ENCODE measurements around the gene VTI1A.

VTI1A gene

DNA sequence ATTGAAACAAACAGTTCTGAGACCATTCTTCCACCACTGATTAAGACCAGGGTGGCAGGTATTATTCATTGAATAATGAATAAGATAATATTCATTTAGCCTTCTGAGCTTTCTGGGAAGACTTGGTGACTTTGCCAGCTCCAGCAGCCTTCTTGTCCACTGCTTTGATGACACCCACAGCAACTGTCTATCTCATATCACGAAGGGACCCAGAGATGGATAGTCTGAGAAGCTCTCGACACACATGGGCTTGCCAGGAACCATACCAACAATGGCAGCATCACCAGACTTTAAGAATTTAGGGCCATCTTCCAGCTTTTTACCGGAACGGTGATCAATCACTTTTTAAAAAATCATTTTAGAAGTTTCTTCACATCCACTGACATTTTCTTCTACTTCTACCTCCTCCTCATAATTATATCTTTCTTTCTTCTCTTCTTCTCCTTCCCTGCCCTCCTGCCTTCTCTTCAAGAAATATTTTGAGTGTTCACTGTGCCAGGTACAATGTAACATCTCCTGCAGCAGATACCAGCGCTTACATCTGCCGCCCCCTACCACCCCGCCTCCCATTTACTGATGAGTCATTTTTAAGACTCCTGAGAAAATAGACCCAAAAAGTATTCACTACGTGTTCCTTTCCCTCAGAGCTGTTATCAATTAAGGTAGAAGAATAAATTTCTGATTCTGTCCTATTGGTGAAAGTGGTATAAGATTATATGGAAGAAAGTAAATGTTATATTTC is 101.7 kb downstream of the VTI1A start:
- no peak for DNase-seq

DNA sequence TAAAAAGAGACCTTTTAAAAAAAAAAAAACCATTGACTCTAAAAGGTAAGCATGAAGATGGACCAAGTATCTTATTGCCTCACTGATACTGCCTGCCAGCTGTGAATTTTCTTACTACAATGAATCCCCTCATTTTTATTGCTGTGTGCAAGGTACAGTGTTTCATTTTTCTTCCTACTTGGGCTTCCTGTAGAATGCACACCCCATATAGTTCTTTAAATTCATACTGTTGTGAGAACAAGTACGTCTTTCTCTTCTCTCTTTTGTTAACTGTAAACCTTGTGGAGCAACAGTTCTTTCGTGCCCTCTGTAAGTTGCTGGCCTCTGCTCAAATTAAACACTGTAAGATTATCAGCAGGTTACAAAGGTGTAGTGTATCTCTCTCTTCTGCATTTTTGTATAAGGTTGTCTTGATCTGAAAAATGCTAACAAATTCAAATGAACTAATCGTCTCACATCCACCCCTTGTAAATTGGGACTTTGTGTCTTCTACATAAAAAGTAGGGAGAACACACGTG is 105.6 kb downstream of the VTI1A start:
- no peak for DNase-seq

DNA sequence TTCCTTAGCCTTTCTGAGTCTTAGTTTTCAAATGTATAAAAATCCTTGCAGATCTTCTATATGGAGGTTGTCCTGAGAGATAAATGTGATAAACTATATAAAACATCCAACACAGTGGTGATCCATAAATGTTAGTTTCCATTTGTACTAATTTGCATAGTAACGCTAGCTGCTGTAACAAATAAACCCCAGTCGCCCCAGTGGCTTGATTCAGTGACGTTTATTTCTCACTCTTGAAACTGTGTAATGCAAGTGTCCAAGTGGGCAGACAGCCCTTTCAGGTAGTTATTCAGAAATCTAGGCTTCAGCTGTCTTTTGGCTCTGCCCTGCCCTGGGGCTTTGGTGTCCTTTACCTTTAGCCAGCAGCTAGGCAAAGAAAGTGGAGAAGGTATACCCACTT is 106.3 kb downstream of the VTI1A start:
- no peak for DNase-seq

DNA sequence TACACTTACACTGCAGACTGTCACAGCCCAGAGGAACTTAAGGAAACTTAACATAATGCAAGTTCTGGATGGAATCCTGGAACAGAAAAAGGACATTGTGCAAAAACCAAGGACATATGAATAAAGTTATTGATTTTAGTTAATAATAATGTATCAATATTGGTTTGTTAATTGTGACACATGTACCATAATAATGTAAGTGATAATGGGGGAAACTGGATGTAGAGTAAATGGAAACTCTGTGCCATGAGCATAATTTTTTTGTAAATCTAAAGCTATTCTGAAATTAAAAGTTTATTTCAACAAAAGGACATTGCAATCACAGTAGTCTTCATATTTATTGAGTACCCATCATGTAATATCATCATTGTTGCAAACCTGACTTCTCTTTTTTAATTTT is 107.2 kb downstream of the VTI1A start:
- no peak for DNase-seq

DNA sequence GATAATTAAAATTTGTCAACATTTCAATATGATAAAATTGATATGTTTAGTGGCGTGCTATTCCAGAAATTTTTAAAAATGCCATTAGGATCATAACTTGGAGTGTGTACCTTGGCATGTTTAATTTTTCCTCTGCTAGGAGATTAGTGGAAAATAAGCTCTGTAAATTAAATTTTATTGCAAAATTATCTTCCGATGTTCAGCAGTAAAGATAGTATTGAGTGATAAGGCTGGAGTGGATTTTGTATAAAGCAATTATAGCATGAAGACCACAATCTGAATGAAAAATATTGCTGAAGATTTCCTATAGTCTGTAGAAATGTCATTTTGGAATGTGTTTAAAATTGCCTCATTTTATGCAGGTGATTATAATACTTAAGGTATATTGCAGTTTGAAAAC is 110.2 kb downstream of the VTI1A start:
- DNase-seq = no peak

DNA sequence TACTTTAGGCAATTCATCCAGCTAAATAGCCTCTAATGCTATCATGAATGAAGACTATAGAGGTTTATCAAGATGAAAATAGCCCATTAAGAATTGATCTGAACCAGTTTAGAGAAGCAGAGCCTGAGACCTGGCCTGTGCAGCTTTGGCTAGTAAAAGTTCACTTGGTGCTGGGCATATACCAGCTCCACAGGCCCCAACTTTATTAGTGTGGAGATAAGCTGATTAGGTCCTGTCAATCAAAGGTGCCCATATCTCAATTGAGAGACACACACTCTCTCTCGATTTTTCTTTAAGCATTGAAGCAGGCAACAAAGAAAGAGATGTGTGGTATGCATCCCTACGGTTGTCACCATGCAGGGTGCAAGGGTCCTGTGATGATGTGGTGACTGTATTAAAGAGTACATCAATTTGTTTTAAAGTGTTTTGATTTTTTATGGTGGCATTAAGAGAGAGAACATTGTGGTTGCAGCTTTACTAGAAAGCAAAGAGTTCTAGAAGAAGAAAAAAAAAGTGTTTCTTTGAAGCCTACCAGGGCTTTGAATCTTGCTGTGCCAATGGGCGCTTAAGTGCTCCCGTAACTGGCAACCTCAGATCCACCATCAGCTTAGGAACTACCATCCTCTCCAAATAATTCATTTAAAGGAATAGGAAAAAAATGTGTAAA is 111.6 kb downstream of the VTI1A start:
- DNase-seq = no peak

DNA sequence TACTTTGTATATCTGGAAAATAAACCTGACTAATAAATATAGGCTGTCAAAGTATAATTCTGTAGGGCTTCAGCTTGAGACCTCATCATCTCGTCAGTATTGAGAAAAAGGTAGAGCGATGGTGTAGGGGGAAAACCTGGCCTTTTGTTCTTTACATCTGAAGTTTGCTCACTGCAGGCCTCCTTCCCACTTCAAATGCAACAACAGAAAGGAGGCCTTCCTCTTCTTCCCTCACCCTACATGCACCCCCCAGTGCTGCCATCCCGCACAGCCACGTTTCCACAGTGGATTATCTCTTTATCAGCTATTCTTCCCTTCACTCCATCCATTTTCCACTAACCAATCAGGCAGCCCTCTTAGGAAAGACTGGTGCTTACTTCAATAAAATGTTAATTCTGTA is 112.3 kb downstream of the VTI1A start:
- DNase-seq = no peak

DNA sequence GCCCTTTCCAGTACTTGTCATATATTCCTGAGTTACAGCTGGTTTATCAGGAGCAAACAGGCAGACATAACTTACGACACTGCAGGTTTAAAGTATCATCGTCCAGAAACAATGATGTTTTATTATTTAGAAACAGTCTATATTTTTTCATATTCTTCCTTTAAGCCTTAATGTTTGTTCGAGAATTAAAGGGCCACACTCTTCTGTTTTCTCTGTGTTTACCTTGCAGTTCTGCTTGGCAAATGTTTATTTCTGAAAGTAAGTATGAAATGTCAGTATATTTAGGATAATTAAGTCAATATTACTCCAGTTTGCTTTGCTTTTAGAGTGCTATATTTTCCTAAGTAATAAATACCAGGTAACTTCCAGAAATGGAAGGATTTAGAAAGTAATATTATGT is 115.1 kb downstream of the VTI1A start:
- DNase-seq = no peak

DNA sequence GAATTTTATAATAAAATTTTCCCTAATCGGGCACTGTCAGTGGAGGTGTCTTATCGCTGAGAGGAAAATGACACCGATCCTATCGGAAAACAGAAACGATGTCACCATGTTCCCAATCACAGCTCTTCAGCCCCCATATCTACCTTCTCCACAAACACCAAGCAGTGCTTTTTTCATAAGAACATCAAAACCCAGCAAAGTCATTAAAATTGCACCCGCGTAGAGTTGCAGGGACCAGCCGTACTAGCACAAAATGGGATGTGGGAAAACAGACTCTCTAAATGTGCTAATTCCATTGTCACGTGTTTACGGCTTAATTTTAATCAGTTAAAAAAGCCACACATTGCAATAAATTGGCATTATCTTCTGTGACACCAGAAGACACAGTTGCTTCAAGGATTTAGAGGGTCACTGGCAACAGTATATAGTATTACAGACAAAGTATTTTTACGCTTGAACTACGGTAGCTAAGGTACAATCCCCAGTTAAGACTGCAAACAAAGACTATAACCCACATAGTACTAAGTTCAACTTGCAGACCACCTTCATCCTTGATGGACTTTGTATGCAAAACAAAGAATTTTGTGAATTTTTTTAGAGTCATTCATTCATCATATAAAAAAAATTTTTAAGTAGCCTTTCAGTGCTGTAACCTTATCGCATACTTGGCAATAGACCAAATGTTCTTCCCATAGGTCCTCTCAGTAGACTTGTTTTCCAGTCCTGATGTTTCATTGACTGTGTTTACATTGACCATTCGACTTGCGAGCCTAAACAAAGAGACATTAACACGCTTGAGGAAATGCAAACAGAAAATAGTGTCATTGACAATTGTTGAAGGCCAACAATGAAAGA is 116.0 kb downstream of the VTI1A start:
- peak; percentile 17 for DNase-seq

DNA sequence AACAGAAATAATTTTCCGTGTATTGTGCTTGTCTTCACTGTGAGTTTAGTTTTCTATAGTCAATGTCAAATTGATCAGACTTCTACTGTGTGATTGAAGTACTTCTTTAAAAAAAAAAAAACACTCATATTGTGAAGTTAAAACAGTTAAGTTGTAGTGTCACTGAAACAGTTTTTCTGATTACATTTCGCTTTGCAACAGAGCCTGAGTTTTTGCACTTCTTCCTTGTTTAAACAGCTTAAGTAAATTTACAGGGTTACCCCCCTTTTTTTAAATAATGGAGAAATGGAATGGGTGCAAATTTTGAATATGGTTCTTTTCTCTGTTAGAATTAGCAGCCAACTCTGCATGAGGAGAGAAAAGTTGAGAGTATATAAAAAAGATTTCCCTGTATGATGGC is 117.3 kb downstream of the VTI1A start:
- no peak for DNase-seq

DNA sequence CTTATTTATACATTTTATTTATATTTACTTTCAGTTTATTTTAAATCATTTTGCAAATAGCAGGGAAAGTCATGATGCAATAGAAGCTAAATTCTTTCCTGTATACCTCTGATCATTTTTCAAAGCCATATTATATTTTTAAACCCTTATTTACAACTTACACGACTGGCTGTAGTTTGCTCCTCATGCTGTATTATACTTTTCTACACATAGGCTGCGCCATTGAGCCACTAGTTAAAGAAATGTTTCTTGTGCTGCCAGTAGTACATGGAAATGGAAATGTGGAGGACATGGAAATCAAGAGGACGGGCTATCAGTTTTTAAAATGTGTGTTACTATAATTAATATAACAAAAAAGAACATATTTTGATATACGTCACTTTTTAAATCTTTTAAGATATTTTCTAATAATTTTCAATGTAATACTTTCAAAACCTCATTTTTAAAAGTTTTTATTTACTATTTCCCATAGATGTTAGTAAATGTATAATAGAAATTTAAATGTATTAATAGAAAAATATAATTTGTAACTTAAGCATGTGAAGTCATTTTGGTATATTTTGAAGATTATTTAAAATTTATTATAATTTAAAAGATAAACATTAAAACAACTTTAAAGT is 118.5 kb downstream of the VTI1A start:
- DNase-seq = peak; percentile 81

DNA sequence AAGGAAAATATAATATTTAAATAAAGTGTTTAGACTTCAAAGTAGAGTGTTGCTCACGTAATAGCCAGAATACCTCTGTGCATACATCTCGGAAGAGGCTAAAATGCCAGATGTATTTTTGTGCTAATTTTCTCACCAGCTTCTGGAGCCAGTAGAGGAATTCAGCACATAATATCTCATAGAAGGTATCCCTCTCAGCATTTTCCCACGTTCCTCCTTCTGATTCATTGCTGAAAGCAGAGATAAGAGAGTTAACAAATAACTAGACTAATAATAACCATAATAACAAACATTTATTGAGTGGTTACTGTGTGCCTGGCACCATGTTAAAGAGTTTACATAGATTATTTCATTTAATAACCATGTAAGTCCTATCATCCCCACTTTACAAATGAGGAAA is 123.6 kb downstream of the VTI1A start:
- DNase-seq = no peak

DNA sequence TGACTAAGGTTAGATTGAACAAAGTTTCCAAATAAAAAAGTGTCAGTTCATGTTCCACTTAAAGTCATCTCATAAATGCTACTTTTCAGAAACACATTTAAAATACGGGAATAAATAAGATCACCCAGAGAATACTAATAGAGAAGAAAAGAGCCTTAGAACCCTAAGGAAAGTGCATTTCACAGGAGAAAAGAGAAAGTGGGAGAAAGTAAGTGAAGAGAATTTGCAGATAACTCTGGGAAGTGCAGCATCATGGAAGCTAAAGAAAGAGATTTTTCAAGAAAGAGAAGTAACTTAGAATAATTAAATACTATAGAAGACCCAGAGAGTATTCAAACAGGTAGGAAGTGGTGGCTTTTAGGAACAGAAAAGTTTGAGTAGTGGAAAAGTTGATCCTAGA is 132.6 kb downstream of the VTI1A start:
- no peak for DNase-seq

DNA sequence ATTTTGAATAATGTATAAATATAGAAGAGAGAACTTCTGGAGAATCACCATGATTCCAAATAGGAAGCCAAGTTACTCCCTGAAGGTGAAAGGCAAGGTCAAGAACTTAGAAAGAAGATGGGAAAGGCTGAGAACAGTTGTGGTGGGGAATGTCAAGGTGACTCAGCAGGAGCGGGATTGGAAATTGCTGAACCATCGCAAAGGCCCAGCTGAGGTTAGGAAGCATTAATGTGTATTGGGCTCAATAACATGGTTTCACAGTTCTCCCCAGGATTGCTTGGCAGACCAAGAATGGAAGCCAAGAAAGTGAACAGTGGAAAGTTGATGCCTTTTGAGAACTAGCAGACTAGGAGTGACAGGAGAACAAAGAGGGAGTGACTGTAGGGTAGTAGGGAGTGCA is 133.3 kb downstream of the VTI1A start:
- DNase-seq = no peak

DNA sequence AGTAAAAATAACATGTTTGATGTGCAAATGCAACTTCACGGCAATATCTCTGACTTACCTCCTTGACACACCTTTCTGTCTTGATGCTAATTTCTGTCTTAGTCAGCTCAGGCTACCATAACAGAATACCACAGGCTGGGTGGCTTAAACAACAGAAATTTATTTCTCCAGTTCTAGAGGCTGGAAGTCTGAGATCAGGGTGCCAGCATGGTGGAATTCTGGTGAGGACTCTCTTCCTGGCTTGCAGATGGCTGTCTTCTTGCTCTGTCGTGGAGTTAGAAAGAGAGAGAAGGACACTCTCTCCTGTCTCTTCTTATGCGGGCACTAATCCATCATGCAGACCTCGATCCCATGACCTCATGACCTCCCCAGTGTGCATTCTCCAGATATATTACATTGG is 134.9 kb downstream of the VTI1A start:
- no peak for DNase-seq

DNA sequence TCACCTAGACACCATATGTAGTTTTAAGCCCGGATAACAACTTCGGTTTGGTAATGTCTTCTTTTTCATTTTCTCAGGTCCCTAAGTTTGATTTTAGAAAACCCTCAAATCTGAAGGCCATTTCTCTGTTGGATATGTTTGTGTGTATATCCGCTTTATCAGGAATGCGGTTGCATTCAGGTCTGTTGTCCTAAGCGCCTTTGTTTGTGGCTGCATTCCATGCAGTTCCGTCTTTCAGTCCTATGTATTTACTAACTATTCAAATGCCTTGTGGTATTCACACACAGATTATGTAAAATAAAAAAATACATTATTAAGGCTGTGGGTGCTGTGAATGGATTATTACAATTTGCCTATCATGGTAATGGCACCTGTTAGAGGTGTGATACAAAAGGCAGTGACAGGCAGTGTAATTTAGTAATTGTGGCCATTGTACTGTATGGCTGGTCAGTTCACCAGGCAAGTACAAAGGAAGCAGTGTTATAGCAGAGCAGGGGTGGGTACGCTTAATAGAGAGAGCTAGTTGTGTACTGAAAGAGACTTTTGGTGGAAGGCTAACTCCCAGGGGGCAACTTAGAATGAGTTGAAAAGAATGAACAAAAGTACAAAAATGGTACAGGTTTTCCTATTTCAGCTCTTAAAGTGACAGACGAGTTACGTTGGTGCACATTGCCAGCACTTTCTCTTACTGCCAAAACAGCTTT is 136.4 kb downstream of the VTI1A start:
- DNase-seq = no peak

DNA sequence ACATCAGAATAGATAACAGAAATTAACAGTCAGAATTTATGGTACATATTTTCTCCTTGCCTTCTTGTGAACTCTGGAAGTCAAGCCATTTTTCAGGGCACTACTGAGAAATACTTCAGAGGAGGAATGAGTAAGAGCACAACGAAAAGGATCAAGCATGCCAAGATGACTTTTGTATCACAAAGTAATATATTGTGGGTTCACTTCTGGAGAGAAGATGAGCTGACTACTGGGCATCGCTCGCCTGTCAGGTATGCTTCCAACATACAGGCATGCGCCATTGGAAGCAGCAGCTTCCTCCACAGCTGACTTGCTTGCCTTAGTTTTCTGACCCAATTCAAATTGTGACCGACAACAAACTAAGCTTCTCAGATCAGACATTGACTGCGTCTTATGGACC is 137.3 kb downstream of the VTI1A start:
- peak; percentile 22 for DNase-seq

DNA sequence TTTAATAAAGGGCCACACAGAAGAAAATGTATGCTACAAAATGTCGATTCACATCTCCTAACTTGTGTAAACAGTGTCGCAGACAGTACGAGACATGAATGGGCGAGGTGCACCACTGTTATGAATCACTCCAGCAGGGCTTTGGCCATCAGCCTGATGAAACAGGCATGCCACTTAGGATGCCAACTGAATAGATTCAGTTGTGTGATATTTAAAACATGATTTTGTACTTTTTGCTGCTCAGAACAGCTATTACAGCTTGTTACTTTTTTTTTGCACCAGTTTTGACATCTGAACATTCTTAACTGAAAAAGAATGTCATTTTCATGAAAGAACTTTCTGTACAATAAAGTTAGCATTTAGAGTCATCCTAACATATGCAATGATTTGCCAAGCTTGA is 138.1 kb downstream of the VTI1A start:
- DNase-seq = peak; percentile 82

DNA sequence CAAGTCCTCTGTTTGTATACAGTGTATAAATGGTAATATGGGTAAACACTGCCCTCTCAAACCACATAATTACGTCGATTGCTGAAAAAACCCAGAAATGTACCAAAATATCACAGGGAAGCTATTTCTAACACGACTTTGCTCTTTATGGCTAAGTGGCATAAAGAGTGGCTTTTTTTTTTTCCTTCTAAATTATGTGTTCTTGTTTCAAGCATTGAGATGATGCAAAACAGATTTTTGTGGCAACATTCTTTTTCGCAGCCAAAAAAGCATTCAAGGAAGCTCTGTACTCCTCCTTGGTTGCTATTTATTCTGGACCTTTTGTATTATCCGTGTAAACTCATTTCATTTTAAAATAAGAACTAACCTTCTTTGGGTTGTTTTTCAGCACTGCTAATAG is 138.9 kb downstream of the VTI1A start:
- DNase-seq = peak; percentile 81

DNA sequence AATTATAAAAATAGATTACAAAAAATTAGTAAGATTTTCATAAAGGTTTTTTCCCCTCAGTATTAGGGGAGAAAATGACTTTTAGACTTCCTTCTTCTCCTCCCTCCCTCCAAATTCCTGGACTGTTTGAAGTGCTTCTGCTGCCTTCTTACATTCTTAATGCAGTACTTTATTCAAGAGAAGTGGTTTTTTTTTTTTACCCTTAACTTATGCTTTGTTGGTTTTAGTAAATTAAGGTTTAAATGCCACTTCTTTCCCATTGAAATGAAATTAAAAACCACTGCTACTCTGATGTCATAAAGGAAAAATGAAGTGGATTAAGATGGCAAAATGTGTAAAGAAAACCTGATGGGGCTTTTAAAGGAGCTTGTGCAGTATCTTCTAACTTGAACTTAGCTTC is 140.7 kb downstream of the VTI1A start:
- peak; percentile 76 for DNase-seq

DNA sequence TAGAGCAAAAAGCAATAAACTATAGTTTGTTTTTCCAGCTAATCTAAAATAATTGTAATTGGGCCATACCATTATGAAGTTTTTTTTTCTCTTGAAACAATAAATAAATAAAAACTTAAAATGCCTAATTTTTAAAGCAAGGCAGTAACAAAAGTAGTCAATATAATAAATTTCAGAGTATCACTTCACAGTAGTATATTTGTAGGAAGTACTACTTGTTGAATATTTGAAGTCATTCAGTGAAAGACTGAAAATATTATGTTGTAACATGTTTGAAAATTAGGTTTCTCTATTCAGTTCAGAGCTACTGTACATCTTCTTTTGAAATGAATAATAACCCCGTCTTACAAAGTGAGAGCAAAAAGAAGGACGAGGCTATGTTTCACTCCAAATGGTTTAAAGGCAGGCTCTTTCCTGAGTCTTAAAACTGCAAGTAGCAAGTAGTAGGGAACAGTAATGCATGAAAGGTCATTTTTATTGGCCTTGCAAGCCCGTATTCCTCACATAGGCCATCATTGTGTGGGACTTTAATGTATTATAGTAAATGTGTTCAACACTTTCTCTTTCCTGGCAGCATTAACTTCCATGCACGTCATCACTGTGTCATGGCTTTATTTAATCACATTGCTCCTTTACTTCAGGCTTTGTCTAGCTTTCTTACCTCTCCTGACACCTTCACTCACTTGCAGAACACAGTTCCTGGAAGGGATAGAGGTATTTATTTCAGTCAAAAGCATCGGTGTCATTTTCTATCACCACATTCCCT is 141.4 kb downstream of the VTI1A start:
- DNase-seq = peak; percentile 11
